ENCODE results near the gene MCU. TPM values are rescaled to one million over a fixed set of nuclear protein-coding genes. Genes with fewer than 3 reads are reported as not detected.

Gene MCU
- total and polyA plus RNA-seq, 10 donors: 7.2 to 29.2 (median 19.4) TPM

DNA sequence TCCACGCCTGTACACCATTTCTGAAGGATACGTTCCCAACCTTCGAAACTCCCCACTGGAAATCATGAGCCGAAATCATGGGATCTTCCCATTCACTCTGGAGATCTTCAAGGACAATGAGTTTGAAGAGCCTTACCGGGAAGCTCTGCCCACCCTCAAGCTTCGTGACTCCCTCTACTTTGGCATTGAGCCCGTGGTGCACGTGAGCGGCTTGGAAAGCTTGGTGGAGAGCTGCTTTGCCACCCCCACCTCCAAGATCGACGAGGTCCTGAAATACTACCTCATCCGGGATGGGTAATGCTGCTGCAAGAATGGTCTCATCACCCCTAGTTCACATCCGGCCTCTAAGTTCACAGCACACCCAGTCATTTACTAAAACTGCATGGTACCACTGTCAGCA lies 232.4 kb downstream of the MCU start:
- H3K27ac ChIP-seq: no peak overlapping the region
- H3K27me3 ChIP-seq (replicated peaks in 1 of 7): no peaks in the 10 kb centered on the region
- no peak for TF ChIP-seq POLR2A (IDR thresholded peaks at IDR 0.05)
- TF ChIP-seq, protein P1, sequence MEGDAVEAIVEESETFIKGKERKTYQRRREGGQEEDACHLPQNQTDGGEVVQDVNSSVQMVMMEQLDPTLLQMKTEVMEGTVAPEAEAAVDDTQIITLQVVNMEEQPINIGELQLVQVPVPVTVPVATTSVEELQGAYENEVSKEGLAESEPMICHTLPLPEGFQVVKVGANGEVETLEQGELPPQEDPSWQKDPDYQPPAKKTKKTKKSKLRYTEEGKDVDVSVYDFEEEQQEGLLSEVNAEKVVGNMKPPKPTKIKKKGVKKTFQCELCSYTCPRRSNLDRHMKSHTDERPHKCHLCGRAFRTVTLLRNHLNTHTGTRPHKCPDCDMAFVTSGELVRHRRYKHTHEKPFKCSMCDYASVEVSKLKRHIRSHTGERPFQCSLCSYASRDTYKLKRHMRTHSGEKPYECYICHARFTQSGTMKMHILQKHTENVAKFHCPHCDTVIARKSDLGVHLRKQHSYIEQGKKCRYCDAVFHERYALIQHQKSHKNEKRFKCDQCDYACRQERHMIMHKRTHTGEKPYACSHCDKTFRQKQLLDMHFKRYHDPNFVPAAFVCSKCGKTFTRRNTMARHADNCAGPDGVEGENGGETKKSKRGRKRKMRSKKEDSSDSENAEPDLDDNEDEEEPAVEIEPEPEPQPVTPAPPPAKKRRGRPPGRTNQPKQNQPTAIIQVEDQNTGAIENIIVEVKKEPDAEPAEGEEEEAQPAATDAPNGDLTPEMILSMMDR (IDR thresholded peaks at IDR 0.05 in 8 of 11, conservative IDR thresholded peaks at IDR 0.05 in 3 of 11): no peak
- DNase-seq: no peak
- H3K9me3 ChIP-seq: peaks cover 0 to 31% (median 19%) of the 10 kb centered on the region in 8 donors
- WGBS, 5 donors: 89 to 97% (median 96%) methylated on average over 13 of the region's 13 CpGs
- H3K4me3 ChIP-seq: no peak overlapping the region
- peaks cover 0 to 3% (median 0%) of the 10 kb centered on the region in 6 donors for H3K4me1 ChIP-seq
- intact Hi-C loops (cut with DNase I; ENCODE audit: low total_unique reads): no loop called here
- peaks cover 0 to 23% (median 0%) of the 10 kb centered on the region in 6 donors for H3K36me3 ChIP-seq

- WGBS, 5 donors: 94 to 97% (median 96%) methylated on average over 3 of the region's 3 CpGs
- no peak for DNase-seq
- intact Hi-C loops (cut with DNase I; ENCODE audit: low total_unique reads): no loop called here
- H3K9me3 ChIP-seq: peaks cover 0 to 19% (median 11%) of the 10 kb centered on the region in 8 donors
- H3K4me1 ChIP-seq: peaks cover 0 to 3% (median 0%) of the 10 kb centered on the region in 6 donors
- H3K27me3 ChIP-seq (replicated peaks in 1 of 7): no peaks in the 10 kb centered on the region
- no peak for TF ChIP-seq POLR2AphosphoS5 (IDR thresholded peaks at IDR 0.05)
- no peak for TF ChIP-seq POLR2A (IDR thresholded peaks at IDR 0.05)
- TF ChIP-seq, protein P1 (IDR thresholded peaks at IDR 0.05 in 8 of 11, conservative IDR thresholded peaks at IDR 0.05 in 3 of 11): no peak
- no peak overlapping the region for H3K27ac ChIP-seq
- H3K36me3 ChIP-seq: peaks cover 0 to 19% (median 0%) of the 10 kb centered on the region in 6 donors
- H3K4me3 ChIP-seq: no peak overlapping the region
These were observed 234.1 kb downstream of the MCU start for GRCh38 chr10:72925951-72926465.

GRCh38 chr10:72927485-72927884 lies 235.5 kb downstream of the MCU start:
- intact Hi-C loops (cut with DNase I; ENCODE audit: low total_unique reads): no loop called here
- Histone ChIP-seq H3K36me3 (peaks cover 0 to 19% (median 0%) of the 10 kb centered on the region in 6 donors), H3K27me3 (replicated peaks in 1 of 7) (no peaks in the 10 kb centered on the region), H3K4me1 (peaks cover 0 to 3% (median 0%) of the 10 kb centered on the region in 6 donors), H3K27ac (peak overlapping the region in 1 of 8 donors; percentile 2), H3K4me3 (no peak overlapping the region), H3K9me3 (peaks cover 0 to 4% (median 0%) of the 10 kb centered on the region in 8 donors)
- TF ChIP-seq POLR2AphosphoS5 (IDR thresholded peaks at IDR 0.05): no peak
- 51 to 71% (median 57%) methylated on average over 5 of the region's 5 CpGs for WGBS, 5 donors
- DNase-seq: no peak

- peaks cover 0 to 21% (median 0%) of the 10 kb centered on the region in 6 donors for H3K36me3 ChIP-seq
- TF ChIP-seq POLR2AphosphoS5 (IDR thresholded peaks at IDR 0.05) (no peak), POLR2A (IDR thresholded peaks at IDR 0.05) (no peak)
- TF ChIP-seq, protein P1 (IDR thresholded peaks at IDR 0.05 in 8 of 11, conservative IDR thresholded peaks at IDR 0.05 in 3 of 11): no peak
- DNase-seq: no peak
- intact Hi-C loops (cut with DNase I; ENCODE audit: low total_unique reads): no loop called here
- H3K27ac ChIP-seq: no peak overlapping the region
- no peaks in the 10 kb centered on the region for H3K27me3 ChIP-seq (replicated peaks in 1 of 7)
- H3K9me3 ChIP-seq: no peaks in the 10 kb centered on the region
- WGBS, 5 donors: 82 to 98% (median 94%) methylated on average over 5 of the region's 5 CpGs
- no peak overlapping the region for H3K4me3 ChIP-seq
- peaks cover 0 to 3% (median 0%) of the 10 kb centered on the region in 6 donors for H3K4me1 ChIP-seq
These were observed 236.9 kb downstream of the MCU start for GRCh38 chr10:72928798-72929197.

Data from spleen (tissue), 11 donors.